GM21367 (cell line): Measurements from ENCODE around the gene TNFSF18.

Experiments used
- ATAC-seq: cut with Tn5 transposase; IDR thresholded peaks from one replicate; pipeline ENCODE4 v1.9.1; 2021; ENCODE audit not compliant: unreplicated experiment

TNFSF18 gene

DNA sequence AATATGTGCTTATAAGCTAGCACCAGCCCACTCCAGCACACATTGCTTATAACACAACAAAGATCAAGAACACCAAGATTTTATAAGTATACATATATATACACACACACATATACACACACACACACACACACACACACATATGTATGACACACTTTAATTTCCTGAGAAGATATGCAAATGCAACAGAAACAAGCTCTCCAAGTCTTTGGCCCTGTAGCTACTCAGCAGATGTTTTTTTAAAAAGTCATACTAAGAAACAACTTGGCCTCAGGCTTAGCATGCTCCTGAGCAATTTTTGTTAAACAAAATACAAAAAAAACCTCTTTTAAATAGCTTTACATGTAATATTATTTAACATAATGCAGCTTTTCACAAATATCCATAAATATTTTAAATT, 11.1 kb downstream of the TNFSF18 start:
- ATAC-seq = no peak

- ATAC-seq = no peak
Measured at GRCh38 chr1:173038875-173039554, 11.7 kb downstream of the TNFSF18 start.

- no peak for ATAC-seq
Measured at GRCh38 chr1:173024543-173024942, 26.2 kb downstream of the TNFSF18 start.

- ATAC-seq = no peak
Measured at GRCh38 chr1:173023343-173023742, 27.4 kb downstream of the TNFSF18 start.

- peak; percentile 87 for ATAC-seq
Measured at GRCh38 chr1:173020138-173020750, 30.5 kb downstream of the TNFSF18 start.

DNA sequence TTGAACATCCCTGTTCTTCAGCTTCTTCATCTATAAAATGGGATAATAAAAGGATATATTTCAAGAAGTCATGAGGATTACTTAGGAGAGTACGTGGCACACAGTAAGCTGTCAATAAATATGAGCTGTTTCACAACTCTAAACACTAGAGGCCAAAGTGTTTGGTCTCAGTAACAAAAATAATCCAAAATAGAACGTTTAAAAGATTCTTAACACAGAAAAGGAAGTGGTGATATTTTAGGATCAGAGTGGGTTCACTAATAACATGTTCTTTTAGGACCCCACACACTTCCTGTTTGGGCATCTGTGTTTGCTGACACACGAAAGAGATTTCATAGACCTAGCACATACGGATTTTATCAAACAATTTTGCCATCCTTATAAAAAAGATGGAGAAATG, 32.9 kb downstream of the TNFSF18 start:
- ATAC-seq = no peak

- ATAC-seq = no peak
Measured at GRCh38 chr1:173016419-173016818, 34.3 kb downstream of the TNFSF18 start.

GRCh38 chr1:173015629-173016028, 35.1 kb downstream of the TNFSF18 start:
- ATAC-seq = no peak

GRCh38 chr1:173014160-173014559, 36.6 kb downstream of the TNFSF18 start:
- no peak for ATAC-seq

GRCh38 chr1:173012126-173012525, 38.6 kb downstream of the TNFSF18 start:
- no peak for ATAC-seq

DNA sequence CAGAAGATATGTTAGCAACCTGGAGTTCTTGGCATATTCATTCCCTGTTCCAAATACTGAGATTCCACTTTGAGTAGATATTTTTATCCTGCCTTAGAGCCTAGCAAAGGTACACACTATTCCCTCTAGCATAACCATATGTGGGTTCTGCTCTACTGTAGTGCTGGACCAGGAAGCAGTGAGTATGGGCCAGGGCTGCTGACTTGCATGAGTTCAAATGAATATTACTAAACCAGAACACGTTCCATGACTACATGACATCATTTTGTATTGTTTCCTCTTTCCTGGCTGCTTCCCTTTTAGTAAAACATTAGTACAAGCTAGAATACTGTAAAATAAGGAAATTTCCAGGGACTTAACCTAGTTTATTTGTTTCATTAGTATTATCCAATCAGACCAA, 41.1 kb downstream of the TNFSF18 start:
- ATAC-seq = no peak

DNA sequence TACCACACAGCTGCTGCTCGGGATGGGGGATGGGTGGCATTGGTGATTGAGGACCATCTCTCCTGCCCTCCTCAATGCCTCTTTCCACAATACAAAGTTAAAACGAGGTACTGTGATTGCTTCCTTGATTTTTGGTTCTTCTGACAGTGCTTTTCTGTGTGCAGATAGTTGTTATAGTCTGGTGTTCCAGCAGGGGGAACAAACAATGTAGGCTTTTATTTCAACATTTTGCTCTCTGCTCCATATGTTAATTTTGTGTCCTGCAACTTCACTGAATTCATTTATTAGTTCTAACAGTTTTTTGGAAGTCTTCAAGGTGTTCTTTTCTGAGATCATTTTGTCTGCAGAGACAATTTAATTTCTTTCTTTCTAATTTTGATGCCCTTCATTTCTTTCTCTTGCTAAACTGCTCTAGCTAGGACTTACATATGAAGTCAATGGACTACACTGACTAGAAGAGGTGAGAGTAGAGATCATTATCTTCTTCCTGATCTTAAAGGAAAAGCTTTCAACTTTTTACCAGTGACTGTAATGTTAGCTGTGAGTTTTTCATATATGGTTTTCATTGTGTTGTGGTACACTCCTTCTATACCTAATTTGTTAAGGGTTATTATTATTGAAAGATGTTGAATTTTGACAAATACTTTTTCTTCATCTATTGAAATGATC, 45.4 kb downstream of the TNFSF18 start:
- no peak for ATAC-seq

DNA sequence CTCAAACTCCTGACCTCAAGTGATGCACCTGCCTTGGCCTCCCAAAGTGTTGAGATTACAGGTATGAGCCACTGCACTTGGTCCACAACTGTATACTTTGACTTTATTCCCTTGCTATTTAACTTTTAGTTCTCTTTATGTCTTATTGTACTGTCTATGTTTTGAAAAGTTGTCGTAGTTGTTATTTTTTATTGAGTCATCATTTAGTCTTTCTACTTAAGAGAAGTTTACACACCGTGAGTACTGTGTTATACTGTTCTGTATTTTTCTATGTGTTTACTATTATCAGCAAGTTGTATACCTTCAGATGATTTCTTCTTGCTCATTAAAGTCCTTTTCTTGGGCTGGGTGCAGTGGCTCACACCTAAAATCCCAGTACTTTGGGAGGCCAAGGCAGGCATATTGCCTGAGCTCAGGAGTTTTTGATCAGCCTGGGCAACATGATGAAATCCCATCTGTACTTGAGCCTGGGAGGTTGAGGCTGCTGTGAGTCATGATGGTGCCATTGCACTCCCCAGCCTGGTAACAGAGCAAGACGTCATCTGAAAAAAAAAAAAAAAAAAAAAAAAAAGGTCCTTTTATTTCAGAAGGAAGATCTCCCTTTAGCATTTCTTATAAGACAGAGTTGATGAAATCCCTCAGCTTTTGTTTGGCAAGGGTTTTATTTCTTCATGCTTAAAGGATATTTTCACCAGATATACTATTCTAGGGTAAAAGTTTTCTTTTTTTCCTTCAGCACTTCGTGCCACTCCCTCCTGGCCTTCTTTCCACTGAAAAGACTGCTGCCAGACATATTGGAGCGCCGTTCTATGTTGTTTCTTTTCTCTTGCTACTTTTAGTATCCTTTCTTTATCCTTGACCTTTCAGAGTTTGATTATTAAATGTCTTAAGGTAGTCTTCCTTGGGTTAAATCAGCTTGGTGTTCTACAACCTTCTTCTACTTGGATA, 47.6 kb downstream of the TNFSF18 start:
- ATAC-seq = no peak

- ATAC-seq = no peak
Measured at GRCh38 chr1:172999349-172999748, 51.4 kb downstream of the TNFSF18 start.

- ATAC-seq = no peak
Measured at GRCh38 chr1:172997941-172998361, 52.8 kb downstream of the TNFSF18 start.

- no peak for ATAC-seq
Measured at GRCh38 chr1:172993640-172994039, 57.1 kb downstream of the TNFSF18 start.

- no peak for ATAC-seq
Measured at GRCh38 chr1:172991674-172992400, 58.9 kb downstream of the TNFSF18 start.

DNA sequence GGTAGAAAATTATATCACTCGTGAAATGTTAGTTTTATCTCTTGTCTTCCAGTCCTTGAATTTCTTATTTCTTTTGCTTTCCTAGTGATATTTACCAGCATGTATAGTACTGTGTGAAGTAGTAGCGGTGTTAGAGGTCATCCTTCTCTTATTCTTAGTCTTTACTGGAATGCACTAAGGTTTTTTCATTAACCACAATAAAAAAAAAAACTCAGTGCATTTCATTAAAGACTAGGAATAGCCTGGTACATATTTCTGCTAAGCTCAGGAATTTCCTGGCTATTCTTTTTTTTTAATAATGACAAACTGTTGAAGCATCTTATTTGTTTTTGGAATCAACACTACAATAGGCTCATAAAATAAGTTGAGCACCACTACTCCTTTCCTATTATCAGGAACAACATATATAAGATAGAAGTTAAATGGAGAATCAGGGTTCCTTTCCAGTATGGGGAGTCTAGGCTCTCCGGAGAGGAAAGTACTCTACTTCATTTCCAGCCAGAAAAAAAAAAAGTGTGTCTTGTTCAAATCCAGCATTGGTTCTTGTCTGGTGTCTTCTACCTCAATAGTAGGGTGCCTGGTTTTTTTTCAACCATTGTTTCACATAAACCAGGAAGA, 60.0 kb downstream of the TNFSF18 start:
- no peak for ATAC-seq
